GM23338 (cell line): ENCODE data around the gene IFT88. TPM values are rescaled to one million over a fixed set of nuclear protein-coding genes. Genes with fewer than 3 reads are reported as not detected.

Experiments used
- ATAC-seq: fragments of 200-7000 bp; cut with Tn5 transposase; 3 replicates; pipeline ENCODE4 v1.9.1; 2020
- DNase-seq: peaks from one replicate; pipeline ENCODE4 v3.0.0-alpha.2; 2015; ENCODE audit warnings: low spot score
- H2AFZ ChIP-seq: fragments of 200-600 bp; sonication (generic); 2 replicates; pipeline ENCODE4 v1.8.0; 2016; ENCODE audit warnings: antibody characterized with exemption, mild to moderate bottlenecking, moderate library complexity
- H3F3A ChIP-seq: fragments of 200-600 bp; sonication (generic); replicated peaks from 2 replicates; pipeline ENCODE4 v1.8.0; 2017; ENCODE audit warnings: antibody characterized with exemption, mixed run types, low read depth
- H3K27ac ChIP-seq: fragments of 200-600 bp; sonication (generic); 2 replicates; pipeline ENCODE4 v1.6.1; 2016; ENCODE audit warnings: low read depth
- H3K27me3 ChIP-seq: fragments of 200-600 bp; sonication (generic); 2 replicates; pipeline ENCODE4 v1.8.0; 2016; ENCODE audit warnings: mild to moderate bottlenecking, mixed run types, moderate library complexity; ENCODE audit not compliant: insufficient read depth
- H3K36me3 ChIP-seq: fragments of 200-600 bp; sonication (generic); 2 replicates; pipeline ENCODE4 v1.8.0; 2016; ENCODE audit warnings: mild to moderate bottlenecking; ENCODE audit not compliant: insufficient read depth
- H3K4me1 ChIP-seq: fragments of 200-600 bp; sonication (generic); 2 replicates; pipeline ENCODE4 v1.8.0; 2016; ENCODE audit warnings: mild to moderate bottlenecking, moderate library complexity; ENCODE audit not compliant: insufficient read depth
- H3K4me2 ChIP-seq: fragments of 200-600 bp; sonication (generic); 2 replicates; pipeline ENCODE4 v1.7.1; 2017; ENCODE audit warnings: mixed run types
- H3K4me3 ChIP-seq: fragments of 200-600 bp; sonication (generic); 2 replicates; pipeline ENCODE4 v1.6.1; 2016; ENCODE audit warnings: mixed run types
- H3K79me2 ChIP-seq: fragments of 200-600 bp; sonication (generic); replicated peaks from 2 replicates; pipeline ENCODE4 v1.8.0; 2017; ENCODE audit warnings: mild to moderate bottlenecking; ENCODE audit not compliant: insufficient read depth
- H3K9me2 ChIP-seq: fragments of 200-600 bp; sonication (generic); 2 replicates; pipeline ENCODE4 v1.8.0; 2017; ENCODE audit not compliant: insufficient read depth
- H4K20me1 ChIP-seq: fragments of 200-600 bp; sonication (generic); replicated peaks from 2 replicates; pipeline ENCODE4 v1.8.0; 2017; ENCODE audit warnings: mild to moderate bottlenecking; ENCODE audit not compliant: insufficient read depth
- H3K27ac Mint-ChIP-seq: 2 replicates; pipeline ENCODE4 v1.8.0; 2020; ENCODE audit warnings: inconsistent platforms, mild to moderate bottlenecking, moderate library complexity, mixed read lengths
- H3K27me3 Mint-ChIP-seq: 3 replicates; pipeline ENCODE4 v1.8.0; 2022; ENCODE audit warnings: low read depth, mild to moderate bottlenecking, moderate library complexity, mixed read lengths, inconsistent platforms; ENCODE audit not compliant: insufficient read depth, poor library complexity
- H3K36me3 Mint-ChIP-seq: 3 replicates; pipeline ENCODE4 v1.8.0; 2021; ENCODE audit warnings: low read depth, mild to moderate bottlenecking, inconsistent platforms, moderate library complexity, mixed read lengths
- H3K4me1 Mint-ChIP-seq: 3 replicates; pipeline ENCODE4 v1.8.0; 2020; ENCODE audit warnings: mild to moderate bottlenecking, inconsistent platforms, mixed read lengths
- H3K4me3 Mint-ChIP-seq: 3 replicates; pipeline ENCODE4 v1.8.0; 2021; ENCODE audit warnings: moderate library complexity, mild to moderate bottlenecking, inconsistent platforms, mixed read lengths
- H3K9me3 Mint-ChIP-seq: 3 replicates; pipeline ENCODE4 v1.8.0; 2020; ENCODE audit warnings: moderate library complexity, mild to moderate bottlenecking, inconsistent platforms, mixed read lengths
- CREB1 ChIP-seq: fragments of 250-450 bp; sonication (Bioruptor Pico); IDR thresholded peaks from 2 replicates; pipeline ENCODE4 v1.5.0; 2020; ENCODE audit warnings: low read depth, mild to moderate bottlenecking, moderate library complexity
- EZH2 ChIP-seq: fragments of 200-600 bp; sonication (generic); IDR thresholded peaks from one replicate; pipeline ENCODE4 v1.8.0; 2017; ENCODE audit warnings: antibody characterized with exemption, mild to moderate bottlenecking, low read depth; ENCODE audit not compliant: unreplicated experiment
- NANOG ChIP-seq: IDR thresholded peaks from 2 replicates; pipeline ENCODE4 v1.6.1; 2016; ENCODE audit warnings: antibody characterized with exemption, borderline replicate concordance
- ZNF331 ChIP-seq: fragments of 250-450 bp; sonication (Bioruptor Pico); IDR thresholded peaks from 2 replicates; pipeline ENCODE4 v1.5.0; 2020; ENCODE audit warnings: low read depth, mild to moderate bottlenecking, moderate library complexity
- polyA plus RNA-seq: library from polyadenylated mRNA; unstranded; fragments of >200 nt; fragmentation: Nextera tagmentation; extraction: Ambion mirVana; gene quantifications from 2 replicates; pipeline ENCODE4 v1.2.1, GENCODE V29; 2016
- total RNA-seq: library from RNA; depleted of rRNA; stranded (reverse); fragments of >200 nt; shearing (Covaris generic); gene quantifications from 2 replicates; pipeline ENCODE4 v1.2.3, GENCODE V29; 2014
- TF ChIP-seq, protein P1 (sequence below), 2 experiments: fragments of 200-600 bp in 1 of 2; sonication (generic) in 1 of 2; conservative IDR thresholded peaks; 2 replicates each; pipeline versions ENCODE4 v1.5.1 to v1.6.1; 2016 to 2017; ENCODE audit warnings: antibody characterized with exemption in 2 of 2, low read depth in 2 of 2, mild to moderate bottlenecking in 2 of 2, moderate library complexity in 1 of 2
- TF ChIP-seq, protein P2 (sequence below): IDR thresholded peaks from 2 replicates; pipeline ENCODE4 v1.6.1; 2016; ENCODE audit warnings: antibody characterized with exemption
- TF ChIP-seq, protein P3 (sequence below): IDR thresholded peaks from one replicate; pipeline ENCODE4 v1.6.1; 2018; ENCODE audit warnings: antibody characterized with exemption; ENCODE audit not compliant: unreplicated experiment

IFT88 gene
- total and polyA plus RNA-seq, 2 experiments from 2014 or later: 8.2 to 8.7 TPM

DNA sequence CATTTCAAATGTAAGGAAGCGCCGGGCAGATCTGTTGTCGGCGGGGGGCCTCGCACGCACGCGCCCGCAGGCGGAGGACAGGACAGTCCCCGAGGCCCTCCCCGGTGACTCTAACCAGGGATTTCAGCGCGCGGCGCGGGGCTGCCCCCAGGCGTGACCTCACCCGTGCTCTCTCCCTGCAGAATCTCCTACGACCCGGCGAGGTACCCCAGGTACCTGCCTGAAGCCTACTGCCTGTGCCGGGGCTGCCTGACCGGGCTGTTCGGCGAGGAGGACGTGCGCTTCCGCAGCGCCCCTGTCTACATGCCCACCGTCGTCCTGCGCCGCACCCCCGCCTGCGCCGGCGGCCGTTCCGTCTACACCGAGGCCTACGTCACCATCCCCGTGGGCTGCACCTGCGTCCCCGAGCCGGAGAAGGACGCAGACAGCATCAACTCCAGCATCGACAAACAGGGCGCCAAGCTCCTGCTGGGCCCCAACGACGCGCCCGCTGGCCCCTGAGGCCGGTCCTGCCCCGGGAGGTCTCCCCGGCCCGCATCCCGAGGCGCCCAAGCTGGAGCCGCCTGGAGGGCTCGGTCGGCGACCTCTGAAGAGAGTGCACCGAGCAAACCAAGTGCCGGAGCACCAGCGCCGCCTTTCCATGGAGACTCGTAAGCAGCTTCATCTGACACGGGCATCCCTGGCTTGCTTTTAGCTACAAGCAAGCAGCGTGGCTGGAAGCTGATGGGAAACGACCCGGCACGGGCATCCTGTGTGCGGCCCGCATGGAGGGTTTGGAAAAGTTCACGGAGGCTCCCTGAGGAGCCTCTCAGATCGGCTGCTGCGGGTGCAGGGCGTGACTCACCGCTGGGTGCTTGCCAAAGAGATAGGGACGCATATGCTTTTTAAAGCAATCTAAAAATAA is 154.7 kb downstream of the IFT88 start:
- no peaks in the 10 kb centered on the region for H3K36me3 Mint-ChIP-seq
- H3K27me3 ChIP-seq: peaks cover 32% of the 10 kb centered on the region
- TF ChIP-seq, protein P1, sequence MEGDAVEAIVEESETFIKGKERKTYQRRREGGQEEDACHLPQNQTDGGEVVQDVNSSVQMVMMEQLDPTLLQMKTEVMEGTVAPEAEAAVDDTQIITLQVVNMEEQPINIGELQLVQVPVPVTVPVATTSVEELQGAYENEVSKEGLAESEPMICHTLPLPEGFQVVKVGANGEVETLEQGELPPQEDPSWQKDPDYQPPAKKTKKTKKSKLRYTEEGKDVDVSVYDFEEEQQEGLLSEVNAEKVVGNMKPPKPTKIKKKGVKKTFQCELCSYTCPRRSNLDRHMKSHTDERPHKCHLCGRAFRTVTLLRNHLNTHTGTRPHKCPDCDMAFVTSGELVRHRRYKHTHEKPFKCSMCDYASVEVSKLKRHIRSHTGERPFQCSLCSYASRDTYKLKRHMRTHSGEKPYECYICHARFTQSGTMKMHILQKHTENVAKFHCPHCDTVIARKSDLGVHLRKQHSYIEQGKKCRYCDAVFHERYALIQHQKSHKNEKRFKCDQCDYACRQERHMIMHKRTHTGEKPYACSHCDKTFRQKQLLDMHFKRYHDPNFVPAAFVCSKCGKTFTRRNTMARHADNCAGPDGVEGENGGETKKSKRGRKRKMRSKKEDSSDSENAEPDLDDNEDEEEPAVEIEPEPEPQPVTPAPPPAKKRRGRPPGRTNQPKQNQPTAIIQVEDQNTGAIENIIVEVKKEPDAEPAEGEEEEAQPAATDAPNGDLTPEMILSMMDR (conservative IDR thresholded peaks at IDR 0.05; ENCODE audit: low read depth in 2 of 2): peak in 1 of 2 experiments; percentile 36; a peak in 2 of 4 replicates
- TF ChIP-seq EZH2: no peak
- no peak for TF ChIP-seq ZNF331
- TF ChIP-seq, protein P2, sequence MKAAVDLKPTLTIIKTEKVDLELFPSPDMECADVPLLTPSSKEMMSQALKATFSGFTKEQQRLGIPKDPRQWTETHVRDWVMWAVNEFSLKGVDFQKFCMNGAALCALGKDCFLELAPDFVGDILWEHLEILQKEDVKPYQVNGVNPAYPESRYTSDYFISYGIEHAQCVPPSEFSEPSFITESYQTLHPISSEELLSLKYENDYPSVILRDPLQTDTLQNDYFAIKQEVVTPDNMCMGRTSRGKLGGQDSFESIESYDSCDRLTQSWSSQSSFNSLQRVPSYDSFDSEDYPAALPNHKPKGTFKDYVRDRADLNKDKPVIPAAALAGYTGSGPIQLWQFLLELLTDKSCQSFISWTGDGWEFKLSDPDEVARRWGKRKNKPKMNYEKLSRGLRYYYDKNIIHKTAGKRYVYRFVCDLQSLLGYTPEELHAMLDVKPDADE: no peak
- TF ChIP-seq CREB1 (CRISPR knock-in tag): peak; percentile 55; the same call in 1 of the 2 replicates
- TF ChIP-seq, protein P3, sequence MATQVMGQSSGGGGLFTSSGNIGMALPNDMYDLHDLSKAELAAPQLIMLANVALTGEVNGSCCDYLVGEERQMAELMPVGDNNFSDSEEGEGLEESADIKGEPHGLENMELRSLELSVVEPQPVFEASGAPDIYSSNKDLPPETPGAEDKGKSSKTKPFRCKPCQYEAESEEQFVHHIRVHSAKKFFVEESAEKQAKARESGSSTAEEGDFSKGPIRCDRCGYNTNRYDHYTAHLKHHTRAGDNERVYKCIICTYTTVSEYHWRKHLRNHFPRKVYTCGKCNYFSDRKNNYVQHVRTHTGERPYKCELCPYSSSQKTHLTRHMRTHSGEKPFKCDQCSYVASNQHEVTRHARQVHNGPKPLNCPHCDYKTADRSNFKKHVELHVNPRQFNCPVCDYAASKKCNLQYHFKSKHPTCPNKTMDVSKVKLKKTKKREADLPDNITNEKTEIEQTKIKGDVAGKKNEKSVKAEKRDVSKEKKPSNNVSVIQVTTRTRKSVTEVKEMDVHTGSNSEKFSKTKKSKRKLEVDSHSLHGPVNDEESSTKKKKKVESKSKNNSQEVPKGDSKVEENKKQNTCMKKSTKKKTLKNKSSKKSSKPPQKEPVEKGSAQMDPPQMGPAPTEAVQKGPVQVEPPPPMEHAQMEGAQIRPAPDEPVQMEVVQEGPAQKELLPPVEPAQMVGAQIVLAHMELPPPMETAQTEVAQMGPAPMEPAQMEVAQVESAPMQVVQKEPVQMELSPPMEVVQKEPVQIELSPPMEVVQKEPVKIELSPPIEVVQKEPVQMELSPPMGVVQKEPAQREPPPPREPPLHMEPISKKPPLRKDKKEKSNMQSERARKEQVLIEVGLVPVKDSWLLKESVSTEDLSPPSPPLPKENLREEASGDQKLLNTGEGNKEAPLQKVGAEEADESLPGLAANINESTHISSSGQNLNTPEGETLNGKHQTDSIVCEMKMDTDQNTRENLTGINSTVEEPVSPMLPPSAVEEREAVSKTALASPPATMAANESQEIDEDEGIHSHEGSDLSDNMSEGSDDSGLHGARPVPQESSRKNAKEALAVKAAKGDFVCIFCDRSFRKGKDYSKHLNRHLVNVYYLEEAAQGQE: no peak
- no peak overlapping the region for H3K27ac ChIP-seq
- no peaks in the 10 kb centered on the region for H3K9me2 ChIP-seq
- H3K4me3 Mint-ChIP-seq: peak overlapping the region; percentile 71
- DNase-seq (peak; percentile 85), ATAC-seq (peak; percentile 79)
- H3K27me3 Mint-ChIP-seq: peaks cover 10% of the 10 kb centered on the region
- no peaks in the 10 kb centered on the region for H3K9me3 Mint-ChIP-seq
- H3K36me3 ChIP-seq: no peaks in the 10 kb centered on the region
- no peaks in the 10 kb centered on the region for H3K79me2 ChIP-seq
- H3K4me2 ChIP-seq: peak overlapping the region; percentile 91
- no peaks in the 10 kb centered on the region for H4K20me1 ChIP-seq
- H3K4me1 ChIP-seq: no peaks in the 10 kb centered on the region
- H3K4me1 Mint-ChIP-seq: peaks cover 8% of the 10 kb centered on the region
- peak overlapping the region; percentile 76 for H3K4me3 ChIP-seq
- peak overlapping the region; percentile 99 for H2AFZ ChIP-seq
- no peak overlapping the region for H3K27ac Mint-ChIP-seq
- 0 out of 2 replicates have a peak, but pooled peaks cover 6% of the 10 kb centered on the region for H3F3A ChIP-seq

DNA sequence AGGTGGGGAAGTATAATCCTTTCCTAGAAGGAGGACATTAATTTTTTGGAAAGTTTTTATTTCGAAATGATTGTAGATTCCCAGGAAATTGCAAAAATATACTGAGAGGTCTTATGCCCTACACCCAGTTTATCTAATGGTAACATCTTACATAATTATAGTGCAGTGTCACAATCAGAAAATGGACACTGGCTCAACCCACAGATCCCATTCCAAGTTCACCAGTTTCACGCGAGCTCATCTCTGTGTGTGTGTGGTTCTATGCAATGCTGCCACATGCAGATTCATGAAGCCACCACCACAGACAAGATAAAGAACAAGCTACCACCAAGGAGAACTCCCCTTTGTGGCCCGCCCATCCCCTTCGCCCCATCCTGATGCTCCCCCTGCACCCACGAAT is 160.9 kb downstream of the IFT88 start:
- Histone ChIP-seq H3F3A (0 out of 2 replicates have a peak, but pooled peaks cover under 1% of the 10 kb centered on the region), H3K79me2 (no peaks in the 10 kb centered on the region), H3K27ac (no peak overlapping the region), H3K9me2 (no peaks in the 10 kb centered on the region), H3K36me3 (no peaks in the 10 kb centered on the region), H3K4me2 (no peak overlapping the region), H3K4me3 (no peak overlapping the region), H2AFZ (no peak overlapping the region), H4K20me1 (no peaks in the 10 kb centered on the region; the same call in 1 of the 2 replicates), H3K27me3 (peaks cover 4% of the 10 kb centered on the region), H3K4me1 (no peaks in the 10 kb centered on the region)
- peaks cover 2% of the 10 kb centered on the region for H3K27me3 Mint-ChIP-seq
- no peak overlapping the region for H3K27ac Mint-ChIP-seq
- no peaks in the 10 kb centered on the region for H3K36me3 Mint-ChIP-seq
- no peaks in the 10 kb centered on the region for H3K4me1 Mint-ChIP-seq
- no peak for ATAC-seq
- no peaks in the 10 kb centered on the region for H3K9me3 Mint-ChIP-seq
- H3K4me3 Mint-ChIP-seq: no peak overlapping the region
- no peak for DNase-seq
- TF ChIP-seq CREB1 (CRISPR knock-in tag) (no peak), NANOG (no peak)
- TF ChIP-seq, protein P2: no peak
